Measurements from ENCODE around the gene SDK1.

Gene SDK1

GRCh38 chr7:3285652-3286051 lies 15.4 kb upstream of the SDK1 start:
- DNase-seq = no peak

DNA sequence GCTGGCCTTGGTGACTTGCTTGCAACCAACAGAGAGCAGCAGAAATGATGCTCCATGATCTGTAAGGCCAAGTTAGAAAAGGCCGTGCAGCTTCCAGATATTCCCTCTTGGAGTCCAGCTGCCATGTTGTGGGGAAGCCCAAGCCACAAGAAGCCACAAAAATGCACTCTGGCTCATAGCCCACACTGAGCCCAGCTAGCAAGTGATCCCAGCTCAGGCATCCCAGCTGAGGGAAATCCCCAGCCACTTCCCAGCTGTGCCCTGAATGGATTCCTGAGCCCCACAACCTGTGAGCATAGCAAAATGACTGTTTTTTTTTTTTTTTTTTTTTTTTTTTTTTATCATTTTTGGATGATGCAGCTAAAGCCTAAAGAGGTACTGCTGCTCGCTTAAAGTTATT lies 11.1 kb upstream of the SDK1 start:
- no peak for DNase-seq

- DNase-seq = no peak
Measured at GRCh38 chr7:3292694-3293093, 8.4 kb upstream of the SDK1 start.

DNA sequence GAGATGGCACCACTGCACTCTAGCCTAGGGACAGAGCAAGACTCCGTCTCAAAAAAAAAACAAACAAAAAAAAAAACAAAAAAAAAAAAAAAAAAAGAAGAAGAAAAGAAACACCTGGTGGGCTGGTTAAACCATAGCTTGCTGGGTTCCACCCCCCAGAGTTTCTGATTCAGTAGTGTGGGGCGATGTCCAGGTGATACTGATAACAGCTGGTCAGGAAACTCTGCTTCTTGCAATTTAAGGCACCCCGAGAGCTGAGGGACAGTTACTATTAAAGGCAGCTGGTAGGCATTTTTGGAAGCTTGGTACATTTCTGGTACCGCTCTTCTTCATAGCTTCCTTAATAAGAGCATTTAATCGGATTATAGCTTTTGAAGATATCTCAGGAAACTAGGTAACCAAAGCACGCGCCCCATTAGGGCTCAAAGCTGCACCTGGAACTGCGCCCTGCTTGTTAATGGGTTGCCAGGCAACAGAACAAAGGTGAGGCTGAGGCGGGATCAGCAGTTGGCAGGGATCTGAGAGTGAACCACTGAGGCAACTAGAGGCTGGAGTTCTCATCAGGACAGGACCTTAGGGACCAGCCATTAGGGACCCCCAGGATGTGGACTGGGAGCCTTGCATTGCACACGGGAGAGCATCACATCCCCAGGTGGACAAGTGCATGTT lies 6.5 kb upstream of the SDK1 start:
- no peak for DNase-seq

DNA sequence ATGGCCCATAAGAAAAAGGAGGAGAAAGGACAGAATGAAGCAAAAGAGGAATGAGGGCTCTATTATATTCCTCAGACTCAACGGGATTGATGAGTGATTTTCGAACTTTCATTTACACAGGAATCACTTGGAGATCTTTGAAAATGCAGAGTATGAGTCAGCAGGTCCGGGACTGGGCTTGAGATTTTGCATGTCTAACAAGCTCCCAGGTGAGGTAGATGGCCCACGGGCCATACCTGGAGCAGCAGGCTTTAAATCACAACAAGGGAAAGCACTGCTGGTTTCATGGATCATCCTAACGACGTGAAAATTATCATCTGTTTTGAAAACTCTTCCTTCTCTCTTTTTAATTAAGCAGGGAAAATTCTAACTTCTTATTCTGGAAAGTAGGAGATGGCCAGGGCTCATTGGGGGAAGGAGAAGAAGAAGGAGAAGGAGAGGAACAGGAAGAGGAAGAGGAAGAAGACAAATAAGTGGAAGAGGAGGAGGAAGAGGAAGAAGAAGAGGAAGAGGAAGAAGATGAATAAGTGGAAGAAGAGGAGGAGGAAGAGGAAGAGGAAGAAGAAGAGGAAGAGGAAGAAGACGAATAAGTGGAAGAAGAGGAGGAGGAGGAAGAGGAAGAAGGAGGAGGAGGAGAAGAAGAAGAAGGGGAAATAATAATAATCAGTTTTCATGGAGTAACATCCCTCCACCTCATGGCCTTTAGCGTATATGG lies 3.8 kb upstream of the SDK1 start:
- DNase-seq = no peak

- no peak for DNase-seq
Measured at GRCh38 chr7:3300221-3300650, 816 bp upstream of the SDK1 start.

GRCh38 chr7:3301449-3301731 lies 338 bp downstream of the SDK1 start:
- no peak for DNase-seq

DNA sequence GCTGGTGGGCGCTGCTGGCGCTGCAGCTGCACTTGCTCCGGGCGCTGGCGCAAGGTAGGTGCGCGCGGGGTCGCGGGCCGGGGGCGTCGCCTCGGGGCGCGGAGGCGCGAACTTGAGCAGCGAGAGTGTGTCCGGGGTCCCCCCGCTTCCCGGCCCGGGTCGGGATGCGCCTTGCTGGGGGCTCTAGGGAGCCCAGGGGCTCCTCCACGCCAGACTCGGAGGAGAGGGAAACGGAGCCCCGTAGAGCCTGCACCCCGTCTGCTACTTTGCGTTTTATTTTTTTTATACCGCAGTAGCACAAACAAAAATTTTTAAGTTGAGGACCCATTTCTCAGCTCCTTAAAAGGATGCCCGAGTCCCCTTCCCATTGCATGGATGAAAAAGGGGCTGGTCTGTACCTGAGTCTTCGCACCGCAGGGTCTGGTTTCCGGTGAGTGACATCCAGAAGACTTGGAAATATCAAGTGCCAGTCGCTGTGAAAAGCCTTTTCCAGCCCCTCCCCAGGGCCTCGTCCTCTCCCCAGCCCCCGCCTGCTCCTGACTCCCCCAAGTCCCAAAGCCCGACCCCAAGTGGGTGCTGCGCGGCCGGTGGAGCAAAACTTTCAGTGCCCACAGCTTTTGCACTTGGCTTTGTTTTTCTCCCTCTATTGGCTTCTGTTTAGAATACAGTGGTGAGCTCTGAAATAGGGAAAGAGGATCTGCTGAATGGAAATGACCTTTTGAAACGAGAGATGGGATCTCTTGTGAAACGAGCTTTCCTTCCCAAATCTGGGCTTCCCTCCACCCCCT lies 973 bp downstream of the SDK1 start:
- DNase-seq = no peak

DNA sequence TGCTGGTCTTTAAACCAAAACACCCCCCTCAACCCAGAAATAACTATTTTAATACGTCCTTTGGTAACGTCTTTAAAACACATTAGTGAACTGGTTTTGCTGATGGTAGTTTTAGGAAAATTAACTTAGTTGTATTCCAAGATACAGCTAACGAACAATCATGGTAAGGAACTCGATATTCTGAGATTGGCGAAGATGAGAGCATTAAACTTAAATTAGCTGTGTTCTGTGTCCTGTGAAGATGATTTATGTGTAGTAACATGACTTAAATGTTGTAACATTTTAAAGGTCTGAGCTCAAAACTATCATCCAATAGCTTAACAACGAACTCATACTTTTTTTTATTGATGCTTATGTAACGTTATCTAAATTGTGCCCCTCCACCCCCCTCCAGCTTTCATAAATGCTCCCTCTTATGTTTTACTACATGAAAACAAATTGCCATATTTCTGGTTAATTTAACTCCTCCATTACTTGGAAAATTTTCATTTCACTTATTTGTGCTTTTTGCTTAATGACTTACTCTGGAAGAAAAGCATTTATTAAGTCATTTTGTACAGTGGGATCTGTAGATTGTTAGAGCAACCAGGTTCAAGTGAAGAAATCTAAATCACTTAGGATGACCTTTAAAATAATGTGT lies 1.7 kb downstream of the SDK1 start:
- DNase-seq = no peak

DNA sequence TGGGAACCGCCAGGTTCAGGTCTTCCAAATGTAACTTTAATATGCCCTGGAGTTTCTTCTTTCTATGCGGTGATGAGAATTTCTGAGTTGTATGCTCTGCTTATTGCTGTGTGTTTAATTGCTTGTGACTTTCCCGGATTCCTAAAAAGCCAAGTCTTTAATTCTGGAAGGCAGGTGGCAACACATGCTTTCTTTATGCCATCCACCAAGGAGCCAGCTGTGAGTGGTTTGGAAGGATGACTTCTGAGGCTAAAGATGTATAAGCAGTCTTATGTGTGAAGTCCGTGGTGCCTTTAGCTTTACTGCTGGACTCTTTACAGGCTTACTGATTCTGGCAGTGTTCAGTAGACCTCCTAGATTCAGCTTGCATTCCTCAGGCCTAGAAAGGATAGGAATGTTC lies 3.1 kb downstream of the SDK1 start:
- no peak for DNase-seq

- DNase-seq = no peak
Measured at GRCh38 chr7:3307435-3307834, 6.4 kb downstream of the SDK1 start.

DNA sequence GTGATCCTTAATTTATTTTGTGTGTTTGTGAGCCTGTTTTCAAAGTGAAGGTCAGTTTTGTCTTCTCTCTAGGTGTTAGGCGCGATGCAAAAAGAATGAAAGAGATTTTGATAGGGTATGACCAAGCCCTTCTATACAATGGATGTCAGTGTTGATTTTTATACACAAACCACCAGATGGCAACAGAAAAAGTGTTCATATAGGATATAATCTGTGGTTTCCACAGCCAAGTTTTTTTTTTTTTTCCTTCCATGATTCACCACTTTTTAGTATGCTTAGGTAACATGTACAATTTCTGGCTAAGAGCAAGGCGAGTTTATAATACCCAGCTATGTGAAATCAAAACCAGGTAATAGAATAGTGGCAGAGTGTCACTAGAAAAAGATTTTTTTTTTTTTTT lies 8.1 kb downstream of the SDK1 start:
- no peak for DNase-seq

DNA sequence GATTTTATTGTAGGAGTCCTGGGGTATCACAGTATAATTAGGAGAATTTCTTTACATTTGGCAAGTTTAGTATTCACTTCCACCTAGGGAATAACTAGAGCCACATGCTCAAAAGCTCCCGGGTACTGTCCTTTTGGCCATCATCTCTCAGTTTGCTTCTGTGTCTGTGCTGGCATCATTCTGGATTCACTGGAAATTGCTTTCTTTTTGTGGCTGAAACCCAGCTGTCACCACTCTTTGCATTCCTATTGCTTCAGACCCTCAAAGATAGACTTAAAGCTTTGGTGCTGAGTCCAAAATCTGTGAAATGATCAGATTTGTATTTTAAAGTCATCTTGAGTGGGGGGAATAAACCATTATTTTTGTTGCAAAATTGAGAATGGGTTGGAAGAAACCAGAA lies 8.9 kb downstream of the SDK1 start:
- DNase-seq = no peak

GRCh38 chr7:3310884-3311283 lies 9.8 kb downstream of the SDK1 start:
- no peak for DNase-seq

DNA sequence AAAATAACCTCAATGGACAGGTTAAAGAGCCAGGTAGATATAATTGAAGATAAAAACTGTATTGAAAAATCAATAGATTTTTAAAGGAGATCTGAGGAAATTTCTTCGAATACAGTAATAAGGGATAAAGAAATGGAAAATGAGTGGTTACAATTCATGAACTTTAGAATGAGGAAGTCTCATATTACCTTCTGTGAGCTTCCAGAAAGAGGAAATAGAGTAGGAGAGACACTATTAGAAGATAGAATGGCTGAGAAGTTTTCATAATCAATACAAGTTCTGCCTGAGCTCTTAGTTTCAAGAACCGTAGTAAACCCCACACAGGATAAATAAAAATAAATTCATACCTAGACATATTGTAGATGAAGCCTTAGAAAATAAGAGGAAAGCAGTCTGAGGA lies 11.5 kb downstream of the SDK1 start:
- DNase-seq = no peak

GRCh38 chr7:3318874-3319273 lies 17.8 kb downstream of the SDK1 start:
- DNase-seq = no peak

DNA sequence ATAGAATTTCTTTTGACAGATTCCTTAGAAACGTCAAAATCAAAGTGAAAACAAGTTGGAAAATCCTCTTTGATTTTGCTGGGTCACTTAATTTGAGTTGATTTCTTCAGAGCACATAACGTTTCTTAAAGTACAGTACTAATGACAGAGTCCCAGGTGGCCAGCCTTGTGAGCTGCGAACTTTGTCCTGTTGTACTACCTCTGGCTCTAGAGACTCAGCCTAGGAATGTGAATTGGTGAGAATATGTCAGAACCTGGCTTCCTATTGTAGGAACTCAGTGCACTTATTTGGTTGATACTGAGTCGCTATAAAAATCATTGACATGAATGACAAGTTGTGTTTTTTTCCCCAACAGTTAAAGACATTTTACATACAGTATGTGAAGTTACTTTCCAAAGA lies 20.2 kb downstream of the SDK1 start:
- DNase-seq = no peak

DNA sequence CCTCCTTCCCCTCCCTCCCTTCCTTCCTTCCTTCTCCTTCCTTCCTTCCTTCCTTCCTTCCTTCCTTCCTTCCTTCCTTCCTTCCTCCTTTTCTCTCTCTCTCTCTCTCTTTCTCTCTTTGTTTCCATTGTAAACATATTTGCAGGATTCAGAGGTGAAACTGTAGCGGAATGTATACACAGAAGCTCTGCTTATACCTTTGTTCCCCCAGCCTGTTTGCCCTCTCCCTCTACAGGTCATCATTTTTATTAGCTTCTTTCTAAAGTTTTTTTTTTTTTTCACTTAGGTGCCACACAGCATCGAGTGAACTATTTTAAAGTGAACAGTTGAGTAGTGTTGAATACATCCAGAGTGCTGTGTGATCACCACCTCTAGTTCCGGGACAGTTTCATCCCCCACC lies 20.7 kb downstream of the SDK1 start:
- DNase-seq = no peak

DNA sequence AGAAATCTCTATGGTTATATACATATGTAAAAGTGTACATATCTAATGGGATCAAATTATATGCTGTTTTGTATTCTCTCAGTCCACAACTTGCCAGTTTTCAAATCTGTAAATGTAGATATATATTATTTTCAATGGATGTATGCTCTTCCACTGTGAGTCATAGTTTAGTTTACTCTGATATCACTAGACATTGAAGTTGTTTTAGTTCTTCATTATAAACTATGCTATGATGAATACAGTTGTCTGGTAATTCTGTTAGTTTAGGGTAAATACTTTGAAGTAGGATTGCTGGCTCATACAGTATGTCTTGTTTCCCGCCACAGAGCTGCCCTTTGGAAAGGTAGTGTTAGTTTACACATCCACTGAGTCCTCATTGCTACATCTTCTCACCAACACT lies 25.2 kb downstream of the SDK1 start:
- DNase-seq = no peak

DNA sequence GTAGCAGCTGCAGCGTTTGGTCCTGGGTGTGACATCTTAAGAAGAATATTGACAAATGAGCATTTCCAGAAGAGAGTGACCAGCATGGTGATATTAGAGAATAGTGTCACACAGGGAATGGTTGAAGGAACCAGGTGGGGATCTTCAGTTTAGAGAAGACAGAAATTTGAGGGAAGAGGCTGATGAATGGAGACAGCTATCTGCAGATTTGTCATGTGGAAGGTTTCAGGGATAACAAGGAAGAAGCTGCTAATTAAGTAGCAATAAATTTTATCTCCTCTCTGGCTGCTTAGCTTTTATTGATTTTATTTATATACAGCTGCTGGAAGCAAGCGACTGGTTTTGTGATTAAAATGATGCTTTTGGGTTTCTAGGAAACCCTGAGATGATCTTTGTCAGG lies 26.0 kb downstream of the SDK1 start:
- no peak for DNase-seq

GRCh38 chr7:3327655-3328054 lies 26.6 kb downstream of the SDK1 start:
- DNase-seq = no peak

GRCh38 chr7:3332308-3332707 lies 31.3 kb downstream of the SDK1 start:
- DNase-seq = no peak

- DNase-seq = no peak
Measured at GRCh38 chr7:3333861-3334260, 32.8 kb downstream of the SDK1 start.

All from GOT3 (cell line).